Activated CD4-positive, CD25-positive, alpha-beta regulatory T cell treated with anti-CD3 and anti-CD28 coated beads, Interleukin-2, amount 50 U/mL, for 16 hours (primary cell): ENCODE results near the gene ICE2.

Experiments
- DNase-seq: peaks from one replicate; pipeline ENCODE4 v3.0.0-alpha.2; 2020; ENCODE audit warnings: low read depth, low spot score

The ICE2 gene

DNA sequence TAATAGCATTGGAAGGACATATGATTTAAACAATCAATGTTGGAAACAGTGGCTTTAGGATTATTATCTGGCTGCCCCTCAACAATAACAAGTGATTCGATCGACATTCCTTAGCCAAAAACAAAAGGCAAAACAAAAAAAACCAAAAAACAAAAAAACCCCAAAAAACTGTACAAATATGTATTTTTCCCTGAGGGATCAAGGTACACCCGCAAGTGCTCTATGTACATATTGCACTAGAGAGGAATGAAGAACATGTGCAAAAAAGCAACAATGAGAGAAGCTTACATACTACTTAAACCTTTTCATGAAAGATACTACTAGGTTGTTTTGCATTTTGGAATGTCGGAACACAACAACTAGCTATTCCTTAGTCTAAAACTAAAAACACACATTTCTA lies 14.2 kb upstream of the ICE2 start:
- no peak for DNase-seq

DNA sequence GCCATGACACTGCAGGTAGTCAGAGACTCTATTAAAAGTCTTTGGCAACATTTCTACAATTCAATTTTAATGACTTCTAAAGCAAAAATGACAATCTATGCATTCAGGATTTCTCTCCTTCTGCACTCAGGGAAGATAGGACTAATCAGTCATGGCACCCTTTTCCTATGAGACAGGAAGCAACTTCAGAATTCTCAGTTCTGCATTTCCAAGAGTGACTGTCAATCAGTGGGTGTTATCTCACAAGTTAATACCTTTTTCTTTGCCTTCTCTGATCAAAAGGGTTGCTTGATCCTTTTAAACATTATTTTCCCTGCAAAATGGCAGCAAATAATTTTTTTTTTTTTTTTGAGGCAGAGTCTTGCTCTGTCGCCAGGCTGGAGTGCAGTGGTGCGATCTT lies 7.8 kb upstream of the ICE2 start:
- no peak for DNase-seq

GRCh38 chr15:60485365-60486055 lies 6.6 kb upstream of the ICE2 start:
- no peak for DNase-seq

DNA sequence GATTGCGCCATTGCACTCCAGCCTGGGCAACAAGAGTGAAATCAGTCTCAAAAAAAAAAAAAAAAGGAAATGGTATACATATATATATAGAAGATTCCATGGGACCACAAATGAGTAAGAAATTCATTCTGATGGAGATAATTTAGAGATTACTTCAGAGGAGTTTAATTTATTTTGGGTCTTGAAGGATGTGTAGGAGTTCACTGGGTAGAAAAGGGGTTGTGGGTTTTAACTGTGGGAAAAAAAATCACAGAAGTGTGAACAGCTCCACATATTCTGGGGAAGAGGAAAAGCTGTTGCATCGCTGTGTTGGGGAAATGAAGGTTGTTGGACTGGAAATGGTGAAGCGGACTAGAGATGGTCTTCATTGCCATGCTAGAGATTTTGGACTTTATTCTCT lies 4.1 kb upstream of the ICE2 start:
- no peak for DNase-seq

GRCh38 chr15:60480888-60481287 lies 1.9 kb upstream of the ICE2 start:
- no peak for DNase-seq

DNA sequence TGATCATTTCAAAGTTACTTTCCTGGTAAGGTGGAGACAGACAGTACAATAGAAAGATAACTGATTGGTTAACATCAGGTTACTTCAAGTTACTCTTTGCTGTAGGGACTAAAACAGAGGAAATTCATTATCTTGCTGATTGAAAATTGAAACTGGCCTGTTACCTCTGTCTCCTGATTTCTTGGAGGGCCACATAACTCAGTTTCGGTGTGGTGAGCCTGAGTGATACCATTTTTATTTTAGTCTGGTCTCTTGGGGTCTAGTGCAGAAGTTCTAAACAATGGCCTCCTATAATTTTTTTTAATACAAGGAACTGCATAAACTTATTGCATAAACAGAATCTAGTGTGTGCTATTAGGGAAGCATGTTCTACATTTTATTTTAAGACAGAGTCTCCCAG lies 1.2 kb upstream of the ICE2 start:
- no peak for DNase-seq

GRCh38 chr15:60479361-60480110 lies 594 bp upstream of the ICE2 start:
- no peak for DNase-seq

DNA sequence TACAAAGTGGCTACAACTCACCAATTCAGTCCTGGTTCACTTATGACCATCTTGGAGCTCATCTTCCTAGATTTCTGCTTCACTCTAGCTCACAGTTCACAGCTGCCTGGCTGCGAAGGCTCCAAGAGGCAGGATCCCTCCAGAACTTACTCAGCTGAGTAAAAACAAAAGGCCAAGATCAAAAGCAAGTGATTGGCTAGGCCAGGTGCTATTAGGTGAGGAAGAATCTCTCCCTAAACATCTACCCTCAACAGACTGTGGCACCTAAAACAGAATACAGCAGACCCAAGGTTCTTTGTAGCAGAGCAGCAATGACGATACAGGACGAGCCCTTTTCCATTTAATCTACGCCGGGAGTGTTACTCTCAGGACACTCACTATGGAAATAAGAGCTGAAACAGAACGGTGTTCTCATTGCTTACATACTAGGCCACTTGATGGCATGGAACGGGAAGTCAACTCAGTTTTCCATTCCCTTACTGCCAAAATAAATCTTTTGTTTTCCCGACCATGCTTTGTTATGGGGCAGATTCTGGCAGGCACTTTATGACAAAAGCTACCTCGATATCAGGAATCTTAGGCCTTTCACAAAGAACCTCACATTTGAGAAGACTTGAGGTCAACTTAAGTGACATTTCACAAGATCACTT lies 901 bp downstream of the ICE2 start:
- no peak for DNase-seq

GRCh38 chr15:60477164-60477563 lies 1.8 kb downstream of the ICE2 start:
- no peak for DNase-seq

DNA sequence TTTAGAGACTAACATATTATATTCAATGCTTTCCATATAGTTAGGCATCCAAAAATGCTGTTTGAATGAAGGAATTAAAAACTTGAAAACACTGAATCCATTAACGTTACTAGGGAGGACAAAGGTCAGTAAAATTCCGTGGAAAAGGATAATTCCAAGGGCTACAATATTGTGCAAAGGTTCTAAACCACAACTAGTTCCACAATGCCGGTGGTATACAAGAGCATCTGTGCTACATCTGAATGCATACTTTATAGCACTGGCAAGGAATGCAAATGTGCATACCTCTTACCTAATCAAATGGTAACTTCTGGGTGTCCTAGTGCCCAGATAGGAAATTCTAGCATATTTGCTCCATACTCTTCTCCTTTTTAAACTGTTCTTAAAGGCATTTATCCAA lies 2.2 kb downstream of the ICE2 start:
- no peak for DNase-seq

GRCh38 chr15:60473135-60473534 lies 5.8 kb downstream of the ICE2 start:
- no peak for DNase-seq

DNA sequence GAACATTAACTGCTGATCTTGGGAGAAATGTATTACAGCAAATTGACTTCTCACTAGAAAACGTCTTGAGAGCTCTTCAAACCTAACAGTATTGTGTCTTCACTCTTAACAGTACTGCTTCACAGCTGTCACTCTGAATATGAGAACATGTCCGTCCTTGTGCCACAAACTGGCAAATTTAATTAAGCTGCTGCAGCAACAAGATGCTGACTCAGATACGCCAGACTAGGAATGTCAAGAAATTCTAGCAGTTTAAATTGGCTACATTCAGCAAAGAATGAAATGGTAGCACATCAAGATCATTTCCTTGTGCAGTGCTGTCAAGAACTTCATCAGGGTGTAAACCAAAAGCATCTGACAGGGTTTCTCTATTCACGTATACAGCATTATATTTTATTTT lies 7.6 kb downstream of the ICE2 start:
- no peak for DNase-seq

GRCh38 chr15:60469893-60470641 lies 8.9 kb downstream of the ICE2 start:
- no peak for DNase-seq

DNA sequence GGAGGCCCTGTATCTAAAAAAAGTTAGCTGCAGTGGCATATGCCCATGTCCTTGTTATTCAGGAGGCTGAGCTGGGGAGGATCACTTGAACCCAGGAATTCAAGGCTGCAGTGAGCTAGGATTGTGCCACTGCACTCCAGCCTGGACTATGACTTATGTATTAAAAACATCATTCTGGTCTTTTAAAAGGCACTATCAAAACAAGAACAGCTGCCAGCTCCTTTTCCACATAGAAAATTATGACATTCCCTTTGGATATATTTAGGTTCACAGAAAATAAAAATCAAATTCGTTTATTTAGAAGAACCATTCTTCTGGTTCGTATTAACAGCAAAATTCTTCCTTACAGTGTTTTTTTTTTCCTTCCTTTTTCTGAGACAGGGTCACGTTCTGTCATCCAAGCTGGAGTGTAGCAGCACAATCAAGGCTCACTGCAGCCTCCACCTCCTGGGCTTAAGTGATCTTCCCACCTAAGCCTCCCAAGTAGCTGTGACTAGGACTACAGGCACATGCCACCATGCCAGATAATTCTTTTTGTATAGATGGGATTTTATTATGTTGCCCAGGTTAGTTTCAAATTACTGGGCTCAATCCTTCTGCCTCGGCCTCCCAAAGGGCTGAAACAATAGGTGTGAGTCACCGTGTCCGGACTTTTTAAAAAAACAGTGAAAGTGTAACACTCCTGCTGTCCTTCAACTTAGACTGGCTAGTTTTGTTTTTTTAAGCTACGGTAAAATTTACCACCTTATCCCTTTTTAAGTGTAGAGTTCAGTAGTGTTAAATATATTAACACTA lies 13.9 kb downstream of the ICE2 start:
- no peak for DNase-seq

DNA sequence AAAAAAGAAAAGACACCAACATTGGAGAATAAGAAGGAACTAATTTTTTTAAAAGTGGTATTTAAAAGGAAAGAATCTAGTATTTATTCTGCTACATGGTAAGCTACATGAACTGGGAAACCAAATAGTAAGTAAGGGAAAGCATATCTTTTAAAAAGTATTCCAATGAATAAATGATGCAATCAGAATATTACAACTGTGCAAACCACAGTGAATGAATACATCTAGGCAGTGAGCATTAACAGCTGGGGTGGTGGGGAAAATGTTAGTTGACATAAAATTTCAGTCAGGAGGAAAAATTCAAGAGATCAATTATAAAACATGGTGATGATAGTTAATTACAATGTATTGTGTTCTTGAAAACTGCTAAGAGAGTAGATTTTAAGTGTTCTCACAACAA lies 16.9 kb downstream of the ICE2 start:
- no peak for DNase-seq

DNA sequence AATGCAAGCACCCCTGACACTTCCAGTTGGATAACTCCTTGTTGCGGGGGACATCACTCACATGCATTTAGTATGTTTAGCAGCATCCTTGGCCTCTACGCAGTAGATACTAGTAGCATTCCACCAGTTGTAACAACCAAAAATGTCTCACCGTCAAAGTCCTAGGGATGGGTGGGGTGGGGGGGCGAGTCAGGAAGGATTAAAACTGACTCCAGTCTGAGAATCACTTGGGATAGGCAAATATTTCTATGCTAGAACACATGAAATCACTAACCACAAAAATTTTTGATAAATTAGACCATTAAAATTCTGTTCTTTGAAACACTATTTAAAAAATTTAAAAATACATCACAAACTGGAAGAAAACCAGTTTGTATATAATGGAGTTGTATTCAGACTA lies 18.0 kb downstream of the ICE2 start:
- DNase-seq, result no peak

DNA sequence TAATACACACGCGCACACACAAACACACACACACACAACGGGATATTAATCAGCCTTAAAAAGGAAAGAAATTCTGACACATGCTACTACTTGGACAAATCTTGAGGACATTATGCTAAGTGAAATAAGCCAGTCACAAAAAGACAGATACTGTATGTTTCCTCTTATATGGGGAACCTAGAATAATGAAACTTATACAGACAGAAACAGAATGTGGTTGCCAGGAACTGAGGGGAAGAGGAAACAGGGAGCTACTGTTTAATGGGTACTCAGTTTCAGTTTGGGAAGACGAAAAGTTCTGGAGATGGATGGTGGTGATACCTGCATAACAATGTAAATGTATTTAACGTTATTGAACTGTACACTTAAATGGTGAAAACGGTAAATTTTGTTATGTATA lies 20.2 kb downstream of the ICE2 start:
- no peak for DNase-seq

DNA sequence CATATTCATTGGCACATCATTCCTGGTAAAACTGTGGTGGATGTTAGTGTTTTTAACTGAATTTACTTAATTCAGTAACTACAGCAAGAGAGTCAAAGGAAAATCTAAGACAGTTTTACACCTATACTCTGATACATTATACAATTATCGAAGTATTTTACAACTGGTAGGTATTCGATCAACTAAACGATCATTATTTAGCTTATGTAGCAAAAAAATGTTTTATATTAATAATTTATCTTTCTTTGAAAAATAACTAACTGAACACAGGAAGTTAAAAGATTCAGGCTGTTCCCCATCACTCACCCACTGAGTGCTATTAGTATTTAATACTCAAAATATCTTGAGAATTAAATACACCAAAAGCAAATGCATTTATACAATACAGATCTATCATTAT lies 21.0 kb downstream of the ICE2 start:
- DNase-seq, result no peak

GRCh38 chr15:60454824-60455223 lies 24.1 kb downstream of the ICE2 start:
- DNase-seq, result no peak

DNA sequence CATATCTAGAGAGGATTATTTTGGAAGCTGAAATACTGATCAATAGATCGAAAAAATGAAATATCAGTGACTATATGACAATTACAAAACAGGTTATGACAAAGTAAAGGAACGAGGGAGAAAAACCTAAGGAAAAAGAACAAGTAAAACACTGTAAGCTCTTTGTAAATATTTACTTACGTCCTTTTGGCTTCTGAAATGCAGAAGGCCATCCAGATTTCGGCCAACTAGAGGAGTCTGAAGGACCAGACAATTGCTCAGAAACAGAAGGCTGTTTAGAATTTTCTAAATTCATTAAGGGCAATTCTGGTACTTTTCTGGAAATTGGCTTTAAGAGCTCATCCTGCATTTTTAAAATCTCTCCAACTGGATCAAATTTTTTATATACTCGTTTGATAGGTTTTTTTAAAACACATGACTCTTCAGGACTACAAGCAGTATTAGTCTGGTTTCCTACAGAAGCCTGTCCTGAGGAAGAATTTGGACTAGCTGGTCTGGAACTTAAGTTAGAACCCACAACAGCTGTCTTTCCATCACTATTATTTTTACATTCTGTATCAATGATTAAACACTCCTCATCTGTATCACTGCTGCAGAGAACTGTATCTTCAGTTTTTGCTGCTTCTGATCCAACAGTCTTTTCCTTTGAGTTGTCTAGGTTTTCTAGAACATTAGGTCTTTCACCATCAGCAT lies 30.1 kb downstream of the ICE2 start:
- no peak for DNase-seq
